Pancreas (tissue), 10 donors: Measurements from ENCODE around the gene PET117. TPM values are rescaled to one million over a fixed set of nuclear protein-coding genes. Genes with fewer than 3 reads are reported as not detected.
"Not testable (repeated sequence)": the region's sequence is repeated elsewhere in the genome, so short reads cannot be mapped to it uniquely, and the experiment has no call there.

ENCODE experiments used
- ATAC-seq, 4 donors: fragments of 200-7000 bp; cut with Tn5 transposase; one replicate each; pipeline versions ENCODE4 v1.8.0 to v1.9.1; 2020; ENCODE audit warnings: mild to moderate bottlenecking in 4 of 4, moderate library complexity in 4 of 4
- DNase-seq, 6 donors: peaks; one replicate each; pipeline ENCODE4 v3.0.0-alpha.2; 2020
- FAIRE-seq: peaks from 2 replicates; lab custom pipeline; 2012; peaks lifted over from hg19 to GRCh38; lab: Jason Lieb, UNC
- H3K27ac ChIP-seq, 4 donors: fragments of 200-600 bp; sonication (generic); 1 replicate in 3 of 4; 2 replicates in 1 of 4; pipeline versions ENCODE4 v1.5.0 to v1.8.0; 2020
- H3K27me3 ChIP-seq, 4 donors: fragments of 200-600 bp; one replicate each; pipeline ENCODE4 v1.8.0; 2021
- H3K36me3 ChIP-seq, 3 donors: fragments of 200-600 bp; sonication (generic) in 1 of 3; one replicate each; pipeline versions ENCODE4 v1.5.0 to v1.8.0; 2020 to 2021
- H3K4me1 ChIP-seq, 3 donors: fragments of 200-600 bp; one replicate each; pipeline ENCODE4 v1.8.0; 2021
- H3K4me3 ChIP-seq, 4 donors: fragments of 200-600 bp; sonication (generic) in 2 of 4; one replicate each; pipeline versions ENCODE4 v1.5.0 to v1.8.0; 2020 to 2021
- H3K9me3 ChIP-seq, 4 donors: fragments of 200-600 bp; one replicate each; pipeline ENCODE4 v1.8.0; 2021
- WGBS, 2 donors: extraction: QIAGEN DNeasy Blood & Tissue Kit; methylation state at CpG; one replicate each; pipeline ENCODE4 v1.1.7; 2013; 5-methylcytosine and 5-hydroxymethylcytosine counted together
- intact Hi-C, 3 donors: fragments of 100-400 bp; cut with DNase I; formaldehyde crosslinking; loops; one replicate each; pipeline versions ENCODE4 v1.11.1 to v1.14.2; 2022
- polyA plus RNA-seq, 2 donors: library from polyadenylated mRNA; stranded (reverse); fragments of 200-250 nt; gene quantifications; one replicate each; pipeline ENCODE4 v1.2.3, GENCODE V29; 2013
- total RNA-seq, 6 donors: library from RNA; stranded (reverse); fragmentation: NEBNext Ultra II Directional in 4 of 6; extraction: Animal tissue kit (Norgen Biotek cat#: 25700) in 4 of 6; gene quantifications; one replicate each; pipeline versions ENCODE4 v1.2.1 to v1.2.4, GENCODE V29; 2021 to 2023
- TF ChIP-seq, protein P1 (sequence below), 4 donors: fragments of 200-600 bp; sonication (generic) in 3 of 4; IDR thresholded peaks; one replicate each; pipeline versions ENCODE4 v1.5.0 to v1.8.0; 2021; ENCODE audit warnings: antibody characterized with exemption in 4 of 4
- donor health status: healthy with polysubstance abuse.
- donor health status: DM: no; HTN: no; CAD: no; lungs with moderate emphysema.
- donor health status: DM: no; HTN: no; CAD: no.
- donor health status: control.
- donor health status: control.
- donor health status: Bipolar disorder and iron deficiency.
- donor health status: DM: yes; HTN: yes; CAD: no.
- donor health status: DM: no; HTN: no; CAD: no.
- donor health status: DM: no; HTN: no; CAD: no.
- donor health status: DM: yes; HTN: yes; CAD: no.

PET117 gene
- total and polyA plus RNA-seq, 8 donors, result 5.5 to 9.2 (median 6.3) TPM

DNA sequence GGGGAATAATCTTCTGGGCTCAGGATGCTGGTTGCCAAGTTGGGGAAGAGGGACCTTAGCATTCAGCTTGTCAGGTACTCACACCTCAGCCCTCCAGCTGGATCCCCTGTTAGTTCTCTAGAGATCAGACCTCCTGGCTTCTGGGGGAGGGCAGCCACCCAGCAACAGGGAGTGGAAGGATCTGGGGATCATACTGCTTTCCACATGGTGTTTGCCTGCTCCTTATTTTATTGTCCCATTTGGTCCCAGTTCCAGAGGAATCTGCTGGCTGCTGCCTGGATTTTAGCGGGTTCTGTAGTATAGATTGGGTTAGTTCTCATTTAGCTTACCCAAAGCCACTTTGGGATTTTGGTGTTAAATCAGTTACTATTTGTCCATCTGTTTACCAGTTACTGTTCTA is 29.3 kb downstream of the PET117 start:
- H3K4me1 ChIP-seq, result no peaks in the 10 kb centered on the region
- intact Hi-C loops, result no loop called here
- FAIRE-seq (no peak), ATAC-seq (no peak), DNase-seq (no peak)
- no peaks in the 10 kb centered on the region for H3K27me3 ChIP-seq
- H3K4me3 ChIP-seq, result no peak overlapping the region
- WGBS, 2 donors, result 94 to 100% methylated on average over 1 of the region's 1 CpG
- H3K27ac ChIP-seq, result no peak overlapping the region
- TF ChIP-seq, protein P1, sequence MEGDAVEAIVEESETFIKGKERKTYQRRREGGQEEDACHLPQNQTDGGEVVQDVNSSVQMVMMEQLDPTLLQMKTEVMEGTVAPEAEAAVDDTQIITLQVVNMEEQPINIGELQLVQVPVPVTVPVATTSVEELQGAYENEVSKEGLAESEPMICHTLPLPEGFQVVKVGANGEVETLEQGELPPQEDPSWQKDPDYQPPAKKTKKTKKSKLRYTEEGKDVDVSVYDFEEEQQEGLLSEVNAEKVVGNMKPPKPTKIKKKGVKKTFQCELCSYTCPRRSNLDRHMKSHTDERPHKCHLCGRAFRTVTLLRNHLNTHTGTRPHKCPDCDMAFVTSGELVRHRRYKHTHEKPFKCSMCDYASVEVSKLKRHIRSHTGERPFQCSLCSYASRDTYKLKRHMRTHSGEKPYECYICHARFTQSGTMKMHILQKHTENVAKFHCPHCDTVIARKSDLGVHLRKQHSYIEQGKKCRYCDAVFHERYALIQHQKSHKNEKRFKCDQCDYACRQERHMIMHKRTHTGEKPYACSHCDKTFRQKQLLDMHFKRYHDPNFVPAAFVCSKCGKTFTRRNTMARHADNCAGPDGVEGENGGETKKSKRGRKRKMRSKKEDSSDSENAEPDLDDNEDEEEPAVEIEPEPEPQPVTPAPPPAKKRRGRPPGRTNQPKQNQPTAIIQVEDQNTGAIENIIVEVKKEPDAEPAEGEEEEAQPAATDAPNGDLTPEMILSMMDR (IDR thresholded peaks at IDR 0.05), result no peak
- peaks cover 0 to 17% (median 0%) of the 10 kb centered on the region in 3 donors for H3K36me3 ChIP-seq
- no peaks in the 10 kb centered on the region for H3K9me3 ChIP-seq

DNA sequence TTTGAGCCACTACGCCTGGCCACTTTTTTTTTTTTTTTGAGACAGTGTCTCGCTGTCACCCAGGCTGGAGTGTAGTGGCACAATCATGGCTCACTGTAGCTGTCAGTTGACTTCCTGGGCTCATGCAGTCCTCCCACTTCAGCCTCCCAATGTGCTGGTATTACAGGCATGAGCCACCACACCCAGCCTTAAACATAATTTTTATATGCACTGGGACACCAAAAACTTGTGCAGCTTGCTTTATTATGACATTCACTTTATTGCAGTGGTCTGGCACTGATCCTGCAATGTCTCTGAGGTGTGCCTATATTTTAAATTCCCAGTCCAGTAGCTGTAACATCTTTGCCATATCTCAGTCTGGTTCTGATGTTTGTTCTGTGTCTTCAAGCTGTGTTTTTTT is 34.7 kb downstream of the PET117 start:
- no peak for FAIRE-seq
- ATAC-seq, result no peak
- Histone ChIP-seq H3K4me1 (no peaks in the 10 kb centered on the region), H3K36me3 (no peaks in the 10 kb centered on the region), H3K27me3 (no peaks in the 10 kb centered on the region), H3K4me3 (no peak overlapping the region), H3K9me3 (no peaks in the 10 kb centered on the region), H3K27ac (no peak overlapping the region)
- TF ChIP-seq, protein P1 (IDR thresholded peaks at IDR 0.05), result no peak
- no peak for DNase-seq
- intact Hi-C loops, result no loop called here
- 100% methylated on average over 2 of the region's 2 CpGs for WGBS, 2 donors

DNA sequence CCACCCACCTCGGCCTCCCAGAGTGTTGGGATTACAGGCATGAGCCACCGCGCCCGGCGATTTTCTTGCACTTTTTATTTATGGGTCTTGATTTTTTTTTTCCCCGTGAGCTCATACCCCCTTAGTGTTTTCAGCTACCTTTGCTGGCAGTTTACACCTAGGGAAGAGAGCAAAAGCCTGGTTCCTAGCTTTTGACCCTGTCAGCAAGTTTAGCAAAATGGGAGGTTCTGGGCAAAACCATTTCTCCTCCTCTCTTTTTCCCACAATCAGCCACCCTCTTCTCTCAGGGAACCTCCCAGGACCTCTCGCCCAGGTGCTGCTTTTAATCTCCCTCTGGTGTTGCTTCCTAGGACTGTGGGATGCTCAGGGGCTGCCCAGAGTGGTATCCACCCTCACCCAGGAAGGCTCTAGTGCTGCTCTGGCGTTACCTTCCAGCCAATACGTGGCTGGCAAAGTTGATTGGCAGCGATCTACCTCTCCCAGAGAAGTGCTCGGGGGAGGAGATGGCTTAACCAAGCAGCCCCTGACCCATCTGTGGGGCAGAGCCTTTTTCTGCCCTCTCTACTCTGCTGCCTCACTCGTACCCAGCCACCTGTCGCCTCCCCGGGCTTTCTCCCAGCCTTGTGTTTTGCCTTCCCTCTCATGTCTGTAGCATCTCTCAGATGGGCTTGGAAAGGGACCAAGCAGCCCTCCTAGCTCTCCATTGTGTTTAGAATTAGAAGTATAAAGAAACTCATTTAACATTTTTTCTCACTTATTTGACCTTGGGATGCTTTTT is 37.4 kb downstream of the PET117 start:
- H3K4me3 ChIP-seq, result no peak overlapping the region
- 95 to 96% methylated on average over 14 of the region's 14 CpGs for WGBS, 2 donors
- ATAC-seq, result no peak
- no peaks in the 10 kb centered on the region for H3K36me3 ChIP-seq
- H3K4me1 ChIP-seq, result no peaks in the 10 kb centered on the region
- DNase-seq, result no peak
- no peak overlapping the region for H3K27ac ChIP-seq
- no peaks in the 10 kb centered on the region for H3K9me3 ChIP-seq
- TF ChIP-seq, protein P1 (IDR thresholded peaks at IDR 0.05), result no peak
- H3K27me3 ChIP-seq, result no peaks in the 10 kb centered on the region
- intact Hi-C loops, result no loop called here
- FAIRE-seq, result no peak

DNA sequence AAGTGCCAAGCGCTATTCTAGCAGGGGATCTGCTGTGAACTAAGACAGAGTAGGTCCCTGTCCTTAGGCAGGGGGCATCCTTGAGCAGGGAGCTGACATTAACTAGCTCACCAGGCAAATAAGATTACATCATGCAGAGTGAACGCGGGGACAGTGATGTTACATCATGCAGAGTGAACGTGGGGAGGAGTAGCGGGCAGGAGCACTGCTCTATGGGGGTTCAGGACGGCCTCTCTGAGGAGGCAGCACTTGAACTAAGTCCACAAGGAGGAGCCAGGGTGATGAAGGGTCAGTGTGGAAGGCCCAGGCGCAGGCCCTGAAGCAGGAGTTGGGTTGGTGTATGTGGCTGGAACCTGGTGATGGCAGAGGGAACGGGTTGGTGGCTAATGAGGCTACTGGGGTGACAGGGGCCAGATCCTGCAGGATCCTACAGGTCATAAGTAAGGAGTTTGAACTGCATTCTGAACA is 38.7 kb downstream of the PET117 start:
- Histone ChIP-seq H3K27me3 (no peaks in the 10 kb centered on the region), H3K36me3 (no peaks in the 10 kb centered on the region), H3K4me1 (no peaks in the 10 kb centered on the region), H3K9me3 (no peaks in the 10 kb centered on the region), H3K4me3 (no peak overlapping the region), H3K27ac (no peak overlapping the region)
- FAIRE-seq (no peak), ATAC-seq (no peak), DNase-seq (no peak)
- TF ChIP-seq, protein P1 (IDR thresholded peaks at IDR 0.05), result no peak
- intact Hi-C loops, result no loop called here
- 94 to 98% methylated on average over 8 of the region's 8 CpGs for WGBS, 2 donors

DNA sequence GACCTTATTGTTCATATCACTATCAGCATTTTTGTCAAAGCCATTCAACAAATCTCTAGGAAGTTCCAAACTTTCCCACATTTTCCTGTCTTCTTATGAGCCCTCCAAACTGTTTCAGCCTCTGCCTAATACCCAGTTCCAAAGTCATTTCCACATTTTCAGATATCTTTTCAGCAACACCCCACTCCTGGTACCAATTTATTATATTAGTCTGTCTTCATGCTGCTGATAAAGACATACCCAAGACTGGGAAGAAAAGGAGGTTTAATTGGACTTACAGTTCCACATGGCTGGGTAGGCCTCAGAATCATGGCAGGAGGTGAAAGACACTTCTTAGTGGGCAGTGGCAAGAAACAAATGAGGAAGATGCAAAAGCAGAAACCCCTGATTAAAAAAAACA is 42.7 kb downstream of the PET117 start:
- H3K27me3 ChIP-seq, H3K4me1 ChIP-seq, H3K27ac ChIP-seq, intact Hi-C loops, DNase-seq, ATAC-seq, H3K4me3 ChIP-seq, FAIRE-seq, H3K9me3 ChIP-seq: not testable (repeated sequence)
- peaks cover 0 to 30% (median 8%) of the 10 kb centered on the region in 3 donors for H3K36me3 ChIP-seq
